GOT3 (cell line): Measurements from ENCODE around the gene ST7L.

Source experiments
- DNase-seq: peaks from one replicate; lab custom pipeline; 2025; ENCODE audit warnings: mixed read lengths; lab: John Stamatoyannopoulos, UW

Gene ST7L

DNA sequence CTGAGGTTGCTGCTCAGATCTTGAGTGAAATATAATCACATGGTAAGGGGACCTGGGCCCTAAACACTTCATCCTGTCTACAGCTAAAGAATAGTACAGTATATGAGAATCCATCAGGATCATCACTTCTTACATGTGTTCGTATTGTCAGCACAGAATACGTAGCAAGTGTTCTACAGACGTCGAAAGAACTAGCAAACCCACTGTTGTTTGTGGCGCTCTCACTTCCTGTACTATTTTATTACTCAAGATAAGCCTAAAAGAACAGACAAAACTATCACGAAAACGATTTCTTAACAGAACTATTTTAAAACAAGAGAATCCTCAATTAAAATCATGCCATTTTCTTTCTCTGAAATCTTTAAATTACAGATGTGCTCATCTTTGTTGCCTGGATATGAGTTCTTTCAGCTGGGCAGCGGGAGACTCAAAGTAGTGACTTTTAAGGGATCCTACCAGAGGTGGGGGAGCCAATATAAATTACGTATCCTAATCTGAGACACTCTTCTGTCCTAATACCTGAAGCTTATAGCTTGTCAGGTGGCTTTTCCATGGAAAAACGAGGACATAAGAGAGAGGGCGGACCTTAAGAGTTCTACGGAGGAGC, 724 bp downstream of the ST7L start:
- DNase-seq, result no peak

DNA sequence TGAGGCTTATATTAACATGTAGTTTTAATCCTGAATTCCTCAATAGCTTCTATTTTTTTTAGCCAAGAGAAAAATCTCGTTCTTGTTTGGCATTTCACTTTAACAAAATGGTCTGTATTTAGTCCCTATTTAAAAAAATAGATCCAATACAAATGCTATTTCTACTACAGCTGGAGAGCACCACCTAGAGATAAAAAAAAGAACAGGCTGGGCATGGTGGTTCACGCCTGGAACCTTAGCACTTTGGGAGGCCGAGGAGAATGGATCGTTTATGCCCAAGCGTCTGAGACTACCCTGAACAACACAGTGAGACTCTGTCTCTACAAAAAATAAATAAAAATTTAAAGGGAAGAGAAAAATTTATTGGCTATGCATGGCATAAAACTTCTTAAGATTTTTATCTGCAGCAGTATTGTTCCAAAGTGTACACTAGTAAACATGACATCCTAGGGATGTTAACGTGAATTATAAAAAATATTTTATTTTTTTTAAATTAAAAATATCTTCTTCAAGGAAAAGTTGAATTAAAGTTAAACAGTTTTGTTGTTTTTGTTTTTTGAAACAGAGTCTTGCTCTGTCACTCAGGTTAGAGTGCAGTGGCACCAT, 4.4 kb downstream of the ST7L start:
- no peak for DNase-seq

DNA sequence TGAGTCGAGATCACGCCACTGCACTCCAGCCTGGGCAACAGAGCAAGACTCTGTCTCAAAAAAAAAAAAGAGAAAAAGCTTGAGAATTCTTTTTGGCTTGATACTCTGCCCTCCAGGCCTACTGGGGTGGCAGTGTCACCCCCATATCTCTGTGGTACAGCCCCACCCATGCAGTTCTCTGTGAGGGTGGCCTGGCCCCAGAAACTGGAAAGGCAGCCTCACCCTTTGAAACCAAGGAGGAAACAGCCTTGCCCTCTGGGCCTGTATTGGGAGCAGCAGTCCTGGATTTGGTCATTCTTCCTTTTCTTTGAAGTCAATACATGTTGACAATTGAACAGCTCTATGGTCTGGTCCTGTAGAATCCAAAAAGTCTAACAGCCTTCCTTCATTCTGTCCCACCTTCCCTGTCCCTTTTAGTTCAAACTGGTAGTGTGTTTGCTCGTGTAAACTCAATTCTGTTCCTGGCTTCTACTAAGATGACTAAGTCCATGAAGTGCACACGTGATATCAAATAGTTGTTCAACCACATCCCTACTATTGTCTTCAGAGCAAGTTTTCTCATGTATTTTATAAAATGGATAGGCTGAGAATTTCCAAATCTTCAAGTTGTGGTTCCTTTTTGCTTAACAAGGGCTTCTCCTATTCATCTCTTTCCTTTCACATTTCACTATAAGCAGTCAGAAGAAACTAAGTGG, 13.2 kb downstream of the ST7L start:
- DNase-seq, result no peak

DNA sequence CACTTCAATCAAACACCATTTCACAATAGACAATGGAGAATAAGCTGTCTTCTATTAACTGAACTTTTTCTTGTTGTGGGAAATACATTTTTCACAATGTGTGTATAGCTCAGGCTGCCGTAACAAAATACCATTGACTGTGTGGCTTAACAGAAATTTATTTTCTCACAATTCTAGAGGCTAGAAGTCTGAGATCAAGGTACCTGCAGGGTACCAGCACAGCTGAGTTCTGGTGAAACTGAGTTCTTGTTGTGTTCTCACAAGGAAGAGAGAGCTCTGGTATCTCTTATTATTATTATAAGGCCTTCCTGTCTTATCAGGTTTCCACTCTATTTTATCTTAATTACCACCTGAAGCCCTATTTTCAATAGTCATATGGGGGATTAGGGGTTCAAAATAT, 15.4 kb downstream of the ST7L start:
- no peak for DNase-seq

DNA sequence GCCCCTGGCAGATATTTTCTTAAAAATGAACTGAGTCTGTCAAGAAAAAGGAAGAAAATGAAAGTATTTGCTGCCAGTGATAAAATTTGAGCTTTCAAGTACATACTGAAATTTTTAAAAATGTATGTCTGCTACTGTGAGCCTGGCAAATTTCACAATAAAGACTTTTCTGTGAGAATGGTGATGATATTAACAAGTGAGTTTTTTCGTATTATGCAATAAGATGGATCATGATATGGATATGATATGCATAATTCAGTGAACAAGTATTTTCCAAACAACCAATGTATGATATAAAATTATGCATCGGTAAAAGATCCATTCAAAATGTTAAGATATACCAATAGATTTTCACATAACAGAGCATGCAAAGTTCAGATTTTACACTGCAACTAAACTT, 15.9 kb downstream of the ST7L start:
- no peak for DNase-seq

DNA sequence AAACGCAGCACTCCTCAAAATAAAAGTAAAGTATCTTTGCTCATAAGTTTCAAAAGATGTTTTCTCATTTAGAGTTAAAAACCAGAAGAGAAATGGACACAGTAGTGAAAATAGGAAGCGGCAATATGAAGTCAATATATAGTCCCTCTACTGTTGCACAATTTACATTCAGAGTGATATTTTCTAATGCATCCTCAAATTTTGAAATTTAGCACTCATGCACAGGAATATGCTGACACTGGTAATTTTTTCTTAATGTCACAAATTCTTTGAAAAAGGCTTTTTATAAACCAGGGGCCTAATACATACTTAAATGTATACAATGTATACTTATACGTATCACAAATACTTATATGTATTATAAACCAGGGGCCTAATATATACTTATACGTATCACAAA, 19.5 kb downstream of the ST7L start:
- no peak for DNase-seq

DNA sequence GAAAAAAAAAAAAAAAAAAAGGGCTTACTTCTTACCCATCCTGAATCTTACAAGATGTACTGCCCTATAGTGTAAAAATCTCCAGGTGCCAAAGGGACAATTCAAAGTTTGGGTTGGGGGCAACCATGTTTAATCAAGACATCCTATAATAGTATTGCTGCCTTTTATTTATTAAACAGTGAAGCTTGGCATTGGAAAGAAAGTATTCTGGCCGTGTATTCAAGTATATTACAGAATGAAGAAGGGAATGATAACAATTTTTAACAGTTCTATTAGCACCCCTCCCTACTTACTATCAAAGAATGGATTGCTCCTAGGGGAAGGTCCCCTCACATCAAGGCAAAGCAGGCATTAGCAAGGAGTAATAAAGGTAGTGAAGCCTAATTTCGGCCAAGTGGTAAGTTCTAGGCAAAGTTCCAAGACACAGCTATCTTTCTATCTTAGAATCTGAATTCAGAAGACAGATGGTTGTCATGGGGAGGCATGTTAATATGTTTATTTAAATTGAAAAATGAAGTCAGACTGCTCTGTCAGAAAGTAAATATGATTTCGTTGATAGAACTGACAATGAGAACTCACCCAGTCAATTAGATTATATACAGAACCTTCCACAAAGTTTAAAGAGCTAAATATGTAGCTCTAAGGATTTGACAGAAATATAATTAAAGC, 24.6 kb downstream of the ST7L start:
- no peak for DNase-seq

DNA sequence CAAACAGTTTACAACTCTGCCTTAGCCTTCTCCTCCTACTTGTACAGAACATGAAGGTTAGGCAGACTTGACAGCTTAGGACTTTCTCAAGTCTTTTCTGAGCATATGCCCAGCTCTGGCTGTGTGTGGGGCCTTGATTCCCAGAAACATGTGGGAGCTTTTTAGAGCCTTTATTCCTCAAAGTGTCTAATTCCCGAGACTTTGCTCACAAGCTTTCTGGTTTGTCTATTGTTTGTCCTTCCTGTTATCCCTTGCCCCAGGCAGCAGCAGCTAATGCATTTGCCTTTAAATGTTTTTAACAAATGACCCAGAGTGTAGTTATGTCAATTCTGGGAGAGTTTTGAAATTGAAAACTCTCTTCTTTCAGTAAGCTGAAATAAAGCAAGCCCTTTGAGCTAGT, 29.2 kb downstream of the ST7L start:
- DNase-seq, result no peak

DNA sequence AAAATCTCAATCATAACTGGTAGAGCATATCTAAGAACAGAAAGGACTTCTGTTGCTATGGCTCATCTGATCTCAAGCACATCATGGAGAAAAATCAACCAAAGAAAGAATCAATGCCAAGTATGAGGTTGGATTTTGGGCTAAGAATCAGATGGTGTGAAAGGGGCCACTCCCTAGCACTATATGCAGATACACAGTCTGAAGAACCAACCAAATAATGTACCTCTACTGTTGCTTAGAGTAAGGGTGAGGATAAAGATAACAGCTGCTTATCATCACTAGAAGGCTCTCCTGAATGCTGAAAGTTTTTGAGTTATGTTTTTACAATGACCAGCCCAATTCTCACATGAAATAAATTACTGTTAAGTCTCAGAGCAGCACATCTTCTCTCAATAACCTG, 35.6 kb downstream of the ST7L start:
- DNase-seq, result no peak

DNA sequence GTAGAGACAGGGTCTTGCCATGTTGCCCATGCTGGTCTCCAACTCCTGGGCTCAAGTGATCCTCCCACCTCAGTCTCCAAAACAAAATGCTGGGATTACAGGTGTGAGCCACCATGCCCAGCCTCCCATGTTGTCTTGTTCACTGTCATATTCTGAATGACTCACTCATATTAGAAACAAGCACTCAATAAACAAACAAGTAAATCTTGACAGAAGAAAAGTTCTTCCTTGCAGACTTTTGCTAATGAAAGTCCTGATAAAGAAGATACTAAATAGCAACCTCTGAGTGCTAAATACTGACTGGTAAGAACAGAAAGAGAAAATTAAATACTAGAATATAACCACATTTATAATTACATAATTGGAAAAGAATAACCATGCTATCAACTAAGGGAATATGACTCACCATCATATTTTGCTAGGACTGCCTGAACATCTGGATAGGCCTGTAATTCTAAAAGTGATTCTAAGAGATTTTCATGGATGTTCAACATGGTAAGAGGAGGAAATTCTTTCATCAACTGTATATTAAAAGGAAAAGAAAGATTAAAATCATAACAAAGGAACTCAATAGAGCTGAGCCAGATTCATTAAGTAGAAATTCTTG, 37.3 kb downstream of the ST7L start:
- no peak for DNase-seq

DNA sequence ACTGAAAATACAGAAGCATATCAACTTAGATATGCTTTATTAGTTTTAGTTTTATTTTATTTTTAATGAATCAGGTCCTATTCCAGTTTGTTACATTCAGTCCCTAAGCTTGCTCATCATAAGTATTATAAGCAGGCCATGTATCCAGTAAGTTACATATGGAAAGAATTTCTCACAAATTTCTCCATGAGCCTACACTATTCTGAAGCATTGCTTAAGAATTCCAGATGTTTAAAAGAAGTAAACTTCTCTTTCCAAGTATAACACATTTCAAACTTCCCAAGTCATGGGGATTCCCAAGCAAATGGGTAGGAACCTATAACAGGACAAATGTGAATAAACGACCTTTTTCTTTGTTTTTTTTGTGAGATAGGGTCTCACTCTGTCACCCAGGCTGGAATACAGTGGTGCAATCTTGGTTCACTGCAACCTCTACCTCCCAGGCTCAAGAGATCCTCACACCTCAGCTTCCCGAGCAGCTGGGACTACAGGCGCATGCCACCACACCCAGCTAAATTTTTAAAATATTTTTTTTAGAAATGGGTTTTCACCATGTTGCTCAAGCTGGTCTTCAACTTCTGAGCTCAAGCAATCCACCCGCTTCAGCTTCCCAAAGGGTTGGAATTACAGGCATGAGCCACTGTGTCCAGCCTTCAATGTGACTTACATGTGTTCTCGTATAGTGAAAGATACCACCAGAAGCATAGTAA, 39.0 kb downstream of the ST7L start:
- no peak for DNase-seq

DNA sequence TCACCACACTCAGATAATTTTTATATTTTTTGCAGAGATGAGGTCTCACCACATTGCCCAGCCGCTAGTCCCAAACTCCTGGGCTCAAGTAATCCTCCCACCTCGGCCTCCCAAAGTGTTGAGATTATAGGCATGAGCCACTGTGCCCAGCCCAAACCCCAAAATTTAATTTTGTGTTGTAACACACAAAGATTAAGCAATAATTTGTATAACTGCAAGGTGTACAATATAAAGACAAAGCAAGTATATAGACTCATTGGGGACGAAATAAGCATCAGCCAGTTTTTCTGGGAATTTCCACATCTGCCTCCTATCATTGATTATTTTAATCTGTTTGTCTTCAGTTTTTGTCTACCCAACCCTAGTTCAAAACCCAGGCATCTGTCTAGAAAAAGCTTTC, 42.7 kb downstream of the ST7L start:
- DNase-seq, result no peak

DNA sequence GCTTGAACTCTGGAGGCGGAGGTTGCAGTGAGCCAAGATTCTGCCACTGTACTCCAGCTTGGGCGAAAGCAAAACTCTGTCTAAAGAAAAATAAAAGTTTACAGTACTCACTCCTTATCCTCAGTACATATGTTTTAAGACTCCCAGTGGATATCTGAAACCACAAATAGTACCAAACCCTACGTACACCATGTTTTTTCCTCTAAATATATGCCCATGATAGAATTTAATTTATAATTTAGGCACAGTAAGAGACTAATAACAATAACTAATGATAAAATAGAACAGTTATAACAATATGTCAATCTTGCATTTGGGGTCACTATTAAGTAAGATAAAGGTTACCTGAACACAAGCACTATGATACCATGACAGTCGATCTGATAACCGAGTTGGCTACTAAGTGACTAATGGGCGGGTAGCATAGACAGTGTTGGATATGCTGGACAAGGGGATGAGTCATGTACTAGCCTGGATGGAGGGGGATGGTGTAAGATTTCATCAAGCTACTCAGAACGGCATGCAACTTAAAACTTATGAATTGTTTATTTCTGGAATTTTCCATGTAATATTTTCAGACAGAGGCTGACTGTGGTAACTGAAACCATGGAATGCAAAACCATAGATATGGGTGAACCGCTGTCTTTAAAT, 43.7 kb downstream of the ST7L start:
- DNase-seq, result no peak

DNA sequence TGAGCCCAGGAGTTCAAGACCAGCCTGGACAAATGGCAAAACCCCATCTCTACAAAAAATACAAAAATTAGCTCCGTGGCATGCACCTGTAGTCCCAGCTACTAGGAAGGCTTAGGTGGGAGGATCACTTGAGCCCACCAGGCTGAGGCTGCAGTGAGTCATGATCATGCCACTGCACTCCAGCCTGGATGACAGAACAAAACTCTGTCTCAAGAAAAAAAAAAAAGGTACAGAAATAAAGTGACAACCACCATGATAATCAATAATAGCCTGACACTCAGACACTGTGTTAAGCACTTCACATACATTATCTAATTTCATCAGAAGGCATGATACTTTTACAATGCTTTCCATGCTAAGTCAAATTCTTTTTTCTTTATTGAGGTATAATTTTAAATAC, 53.1 kb downstream of the ST7L start:
- no peak for DNase-seq

DNA sequence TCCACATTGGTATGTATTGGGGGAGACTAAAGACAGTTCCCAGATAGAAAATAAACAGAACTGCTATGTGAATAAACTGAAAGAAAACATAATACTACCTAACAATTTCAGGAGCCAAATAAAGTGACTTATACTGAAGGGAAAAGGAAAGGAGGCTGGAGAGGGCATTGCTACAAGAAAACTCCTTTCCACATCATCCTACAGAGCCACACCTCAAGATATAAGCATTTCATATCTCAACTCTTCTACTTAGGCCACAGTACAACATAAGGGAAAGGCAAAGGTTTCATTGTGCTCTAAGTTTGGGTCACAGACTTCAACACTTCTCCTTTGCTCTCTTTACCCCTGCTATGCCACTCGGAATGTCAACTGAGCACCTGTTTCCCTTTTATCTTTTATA, 54.9 kb downstream of the ST7L start:
- no peak for DNase-seq

DNA sequence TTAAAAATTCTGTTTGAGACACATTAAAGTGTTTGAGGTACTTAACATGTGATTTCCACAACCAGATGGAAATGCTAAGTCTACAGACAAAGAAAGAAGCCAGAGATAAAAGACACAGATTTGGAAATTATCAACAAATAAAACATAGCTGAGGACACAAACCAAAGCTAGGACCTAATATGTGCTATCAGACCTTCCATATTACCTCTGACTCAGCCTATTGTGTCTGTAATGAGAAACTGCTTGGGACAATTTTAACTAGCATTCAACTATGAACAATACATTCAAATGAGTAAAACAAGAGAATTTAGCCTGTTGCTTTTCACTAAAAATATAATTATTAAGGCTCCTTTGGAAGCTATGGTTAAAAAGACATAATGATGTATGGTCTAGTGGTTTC, 55.6 kb downstream of the ST7L start:
- DNase-seq, result no peak

DNA sequence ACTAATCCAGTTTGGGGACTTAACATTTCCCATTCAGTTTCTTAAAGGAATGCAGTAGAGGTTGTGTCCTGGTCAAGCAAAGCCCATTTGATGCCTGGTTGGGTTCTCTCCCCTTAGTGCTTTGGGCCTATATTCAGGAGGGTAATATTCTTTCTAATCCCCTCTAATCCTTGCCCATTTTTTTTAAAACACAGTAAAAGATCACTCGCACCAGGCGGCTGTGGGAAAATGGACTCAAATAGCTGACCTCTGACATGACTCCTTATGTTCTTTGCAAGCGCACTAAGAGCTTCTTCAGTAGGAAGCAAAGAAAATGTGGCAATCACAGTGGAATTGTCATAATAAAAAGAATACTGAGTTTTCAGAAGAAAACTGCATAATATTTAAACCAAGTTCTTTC, 60.3 kb downstream of the ST7L start:
- DNase-seq, result no peak

DNA sequence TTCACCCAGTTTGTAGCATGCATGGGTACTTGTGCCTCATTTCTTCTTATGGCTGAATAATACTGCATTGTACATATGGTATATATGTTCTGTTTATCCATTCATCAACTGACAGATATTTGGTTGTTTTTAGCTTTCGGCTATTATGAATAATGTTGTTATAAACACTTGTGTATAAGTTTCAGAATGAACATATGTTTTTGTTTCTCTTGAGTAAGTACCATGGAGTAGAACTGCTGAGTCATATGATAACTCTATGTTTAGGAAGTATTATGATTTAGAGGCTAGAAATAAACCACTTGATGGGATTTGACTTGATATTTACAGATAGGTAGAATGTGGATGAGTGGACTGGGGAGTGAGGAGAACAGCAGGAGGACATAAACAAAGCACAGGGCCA, 61.6 kb downstream of the ST7L start:
- DNase-seq, result no peak

DNA sequence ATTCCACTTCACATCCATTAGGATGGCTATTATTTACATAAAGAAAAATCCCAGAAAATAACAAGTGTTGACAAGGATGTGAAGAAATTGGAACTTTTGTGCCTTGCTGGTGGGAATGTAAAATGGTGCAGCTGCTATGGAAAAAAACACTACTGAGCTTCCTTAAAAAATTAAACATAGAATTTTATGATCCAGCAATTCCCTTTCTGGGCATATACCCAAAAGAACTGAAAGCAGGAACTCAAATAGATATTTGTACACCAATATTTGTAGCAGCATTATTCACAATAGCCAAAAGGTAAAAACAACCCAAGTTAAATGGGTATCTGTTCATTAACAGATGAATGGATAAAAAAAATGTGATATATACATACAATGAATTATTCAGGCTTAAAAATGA, 64.5 kb downstream of the ST7L start:
- DNase-seq, result no peak

DNA sequence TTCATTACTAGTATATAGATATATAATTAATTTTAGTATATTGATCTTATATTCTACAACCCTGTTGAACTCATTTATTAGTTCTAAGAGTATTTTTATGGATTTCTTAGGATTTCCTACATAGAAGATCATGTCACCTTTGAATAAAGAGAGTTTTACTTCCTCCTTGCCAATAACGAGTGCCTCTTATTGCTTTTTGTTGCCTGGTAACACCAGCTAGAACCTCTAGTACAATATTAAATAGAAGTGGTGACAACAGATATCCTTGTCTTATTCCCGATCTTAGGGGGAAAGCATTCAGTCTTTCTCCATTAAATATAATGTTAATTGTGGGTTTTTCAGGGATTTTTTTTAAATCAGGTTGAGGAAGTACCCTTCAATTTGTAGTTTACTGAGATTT, 69.4 kb downstream of the ST7L start:
- no peak for DNase-seq

DNA sequence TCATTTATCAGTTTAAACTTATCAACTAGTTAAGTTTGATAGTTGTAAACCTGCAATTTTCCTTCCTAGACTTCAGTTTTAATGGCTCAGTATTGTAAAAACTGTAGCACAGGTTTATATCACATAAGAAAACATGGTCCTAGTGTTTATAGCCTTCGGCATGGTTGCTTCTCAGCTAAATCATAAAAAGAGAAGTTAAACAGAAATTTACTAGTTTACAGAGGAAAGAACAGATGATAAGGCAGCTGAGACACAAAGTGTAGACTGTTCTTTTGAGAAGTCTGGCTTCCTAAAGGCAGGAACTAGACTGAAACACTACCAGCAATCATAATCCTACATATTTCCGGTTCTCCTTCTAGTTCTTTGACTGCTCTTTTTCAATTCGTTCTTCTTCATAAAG, 70.4 kb downstream of the ST7L start:
- DNase-seq, result no peak

DNA sequence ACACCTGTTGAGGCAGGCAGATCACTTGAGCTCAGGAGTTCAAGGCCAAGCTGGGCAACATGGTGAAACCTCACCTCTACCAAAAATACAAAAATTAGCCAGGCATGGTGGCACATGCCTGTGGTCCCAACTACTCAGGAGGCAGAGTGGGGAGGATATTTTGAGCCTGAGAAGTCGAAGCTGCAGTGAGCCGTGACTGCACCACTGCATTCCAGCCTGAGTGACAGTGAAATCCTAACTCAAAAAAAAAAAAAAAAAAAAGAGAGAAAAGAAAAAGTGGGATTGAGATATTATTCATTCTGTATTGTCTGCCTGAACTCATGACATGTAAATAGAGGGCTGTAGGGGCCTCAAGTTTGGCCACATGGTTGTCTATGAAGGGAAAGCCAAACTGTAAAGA, 72.9 kb downstream of the ST7L start:
- no peak for DNase-seq
